HG02759 (cell line): Measurements from ENCODE around the gene RHBDL3.
"Not testable (repeated sequence)": the region's sequence is repeated elsewhere in the genome, so short reads cannot be mapped to it uniquely, and the experiment has no call there.

ENCODE experiments used
- ATAC-seq: cut with Tn5 transposase; IDR thresholded peaks from one replicate; pipeline ENCODE4 v1.9.1; 2021; ENCODE audit warnings: mild to moderate bottlenecking, moderate library complexity; ENCODE audit not compliant: unreplicated experiment

RHBDL3 gene

DNA sequence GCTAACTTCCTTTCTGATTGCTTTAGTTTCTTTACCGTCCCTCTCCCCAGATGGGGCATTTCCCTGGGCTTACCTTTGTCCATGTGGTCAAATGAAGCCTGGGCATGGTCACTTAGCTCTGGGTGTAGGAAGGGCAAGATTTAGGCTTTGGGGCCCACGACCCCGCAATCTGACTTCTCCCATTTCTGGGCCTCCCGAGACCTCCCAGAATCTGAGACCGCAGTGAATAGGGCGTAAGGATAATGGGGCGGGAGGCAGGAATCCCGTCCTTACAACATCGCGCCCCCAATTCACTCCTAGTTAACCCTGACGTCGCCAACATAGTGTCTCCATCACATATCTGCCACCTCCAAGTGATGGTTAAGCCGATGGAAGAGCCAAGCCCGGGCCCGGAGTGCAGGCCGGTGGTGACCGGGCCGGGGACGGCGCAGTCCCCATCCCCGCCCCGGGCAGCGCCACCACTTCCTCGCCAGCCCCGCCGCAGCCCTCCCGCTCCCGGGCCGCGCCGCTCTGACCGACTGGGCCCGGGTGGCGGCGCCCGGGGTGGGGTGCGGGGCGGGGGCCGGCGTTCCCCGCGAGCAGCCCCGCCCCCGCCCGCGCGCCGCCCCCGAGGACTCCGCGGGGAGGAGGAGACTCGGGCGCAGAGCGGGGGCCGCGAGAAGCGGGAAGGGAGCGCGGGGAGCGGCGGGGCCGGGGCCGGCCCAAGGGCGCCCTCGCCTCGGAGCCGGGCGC lies at the start of gene RHBDL3:
TSS of gene RHBDL3 (plus strand) at position 641 of the 732 bp plus-strand sequence. CDS start 358 bp downstream, outside the sequence.
- ATAC-seq, result no peak

GRCh38 chr17:32222621-32223020 lies 43.0 kb upstream of the RHBDL3 start:
- no peak for ATAC-seq

DNA sequence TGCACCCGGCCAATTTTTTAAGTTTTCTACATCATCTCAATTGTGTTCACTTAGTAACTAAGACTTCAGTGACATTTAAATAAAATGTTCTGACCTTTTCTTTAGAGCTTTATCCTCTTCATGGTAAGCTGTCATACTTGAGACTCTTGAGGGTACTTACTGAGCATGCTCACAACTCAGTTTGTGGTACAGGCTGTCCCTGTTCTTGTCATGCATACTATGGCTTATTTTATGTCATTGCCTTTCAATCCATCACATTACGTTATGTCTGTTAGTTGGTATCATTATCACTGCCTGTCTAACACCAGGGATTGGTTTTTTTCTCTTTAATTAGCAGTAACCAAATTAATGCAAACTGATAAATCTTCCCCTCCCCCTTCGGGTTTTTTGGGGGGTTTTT lies 41.9 kb upstream of the RHBDL3 start:
- no peak for ATAC-seq

GRCh38 chr17:32226886-32227285 lies 38.7 kb upstream of the RHBDL3 start:
- ATAC-seq, result no peak

- ATAC-seq, result no peak
Measured at GRCh38 chr17:32227910-32228309, 37.7 kb upstream of the RHBDL3 start.

DNA sequence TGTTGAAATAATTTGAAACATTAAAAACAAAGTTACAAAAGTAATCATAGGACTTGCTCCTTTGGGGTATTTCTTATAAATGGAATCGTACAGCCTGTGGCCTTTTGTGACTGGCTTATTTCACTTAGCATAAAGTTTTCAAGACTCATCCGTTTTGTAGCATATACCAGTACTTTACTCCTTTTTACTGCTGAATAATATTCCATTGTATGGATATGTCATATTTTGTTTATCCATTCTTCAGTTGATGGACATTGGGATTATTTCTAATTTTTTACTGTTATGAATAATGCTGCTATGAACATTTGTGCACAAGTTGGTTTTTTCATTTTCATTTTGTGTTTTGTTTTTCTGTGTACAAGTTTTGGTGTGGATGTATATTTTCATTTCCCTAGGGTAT lies 30.0 kb upstream of the RHBDL3 start:
- ATAC-seq, result no peak

DNA sequence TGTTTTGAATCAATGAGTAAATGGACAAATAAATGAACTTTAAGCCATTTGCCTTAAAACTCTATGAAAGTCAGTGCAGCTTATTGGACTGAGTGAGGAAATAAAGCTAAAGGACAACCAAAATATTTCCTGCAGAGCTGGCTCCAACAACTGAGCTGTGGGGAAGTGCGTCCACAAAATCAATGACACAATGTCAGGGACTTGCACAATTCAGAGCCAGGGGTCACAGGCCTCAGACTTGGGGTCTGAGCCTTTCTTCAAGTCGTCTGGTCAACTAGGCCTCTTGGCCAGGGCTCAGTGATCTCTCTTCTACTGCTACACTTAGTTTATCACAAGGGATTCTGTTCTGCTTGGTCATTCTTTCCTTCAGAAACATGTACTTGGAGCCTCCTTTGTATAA lies 26.2 kb upstream of the RHBDL3 start:
- ATAC-seq, result no peak

GRCh38 chr17:32240750-32241149 lies 24.9 kb upstream of the RHBDL3 start:
- ATAC-seq, result no peak

DNA sequence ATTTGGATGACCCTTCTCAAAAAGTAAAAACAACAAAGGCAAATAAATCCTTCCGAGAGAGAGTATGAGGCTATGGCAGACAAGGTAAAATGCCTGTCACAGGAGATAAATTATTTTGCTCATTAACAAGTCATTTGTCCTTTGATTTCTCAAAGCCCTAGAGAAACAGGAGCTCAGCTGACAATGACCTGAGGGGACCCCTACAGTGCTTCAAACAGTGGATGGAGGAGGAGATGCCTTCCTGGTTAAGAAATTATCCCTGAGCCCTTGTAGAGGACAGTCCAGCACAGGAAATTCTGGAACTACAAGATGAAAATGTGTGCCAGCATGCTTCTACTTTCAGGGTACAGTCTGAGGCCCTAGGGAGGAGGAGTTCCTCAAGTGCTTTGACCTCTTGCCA lies 24.0 kb upstream of the RHBDL3 start:
- no peak for ATAC-seq

GRCh38 chr17:32249475-32249874 lies 16.2 kb upstream of the RHBDL3 start:
- ATAC-seq, result no peak

DNA sequence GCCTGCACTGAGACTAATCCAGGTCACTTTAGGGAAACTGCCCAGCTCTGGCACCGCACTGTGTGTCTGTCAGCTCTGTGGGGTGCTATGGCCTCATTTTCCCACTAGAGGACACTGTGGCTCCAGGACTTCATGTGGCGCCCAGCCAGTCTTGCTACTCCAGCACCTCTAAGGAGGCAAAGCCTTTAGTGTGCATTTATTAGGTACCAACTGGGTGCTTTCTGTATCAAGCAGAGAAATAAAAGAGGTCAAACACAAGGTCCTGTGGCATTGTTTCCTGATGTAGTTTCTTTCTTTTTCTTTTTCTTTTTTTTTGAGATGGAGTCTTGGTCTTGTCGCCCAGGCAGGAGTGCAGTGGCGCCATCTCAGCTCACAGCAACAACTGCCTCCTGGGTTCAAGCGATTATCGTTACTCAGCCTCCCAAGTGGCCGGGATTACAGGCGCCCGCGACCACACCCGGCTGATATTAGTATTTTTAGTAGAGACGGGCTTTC lies 12.5 kb upstream of the RHBDL3 start:
- no peak for ATAC-seq

DNA sequence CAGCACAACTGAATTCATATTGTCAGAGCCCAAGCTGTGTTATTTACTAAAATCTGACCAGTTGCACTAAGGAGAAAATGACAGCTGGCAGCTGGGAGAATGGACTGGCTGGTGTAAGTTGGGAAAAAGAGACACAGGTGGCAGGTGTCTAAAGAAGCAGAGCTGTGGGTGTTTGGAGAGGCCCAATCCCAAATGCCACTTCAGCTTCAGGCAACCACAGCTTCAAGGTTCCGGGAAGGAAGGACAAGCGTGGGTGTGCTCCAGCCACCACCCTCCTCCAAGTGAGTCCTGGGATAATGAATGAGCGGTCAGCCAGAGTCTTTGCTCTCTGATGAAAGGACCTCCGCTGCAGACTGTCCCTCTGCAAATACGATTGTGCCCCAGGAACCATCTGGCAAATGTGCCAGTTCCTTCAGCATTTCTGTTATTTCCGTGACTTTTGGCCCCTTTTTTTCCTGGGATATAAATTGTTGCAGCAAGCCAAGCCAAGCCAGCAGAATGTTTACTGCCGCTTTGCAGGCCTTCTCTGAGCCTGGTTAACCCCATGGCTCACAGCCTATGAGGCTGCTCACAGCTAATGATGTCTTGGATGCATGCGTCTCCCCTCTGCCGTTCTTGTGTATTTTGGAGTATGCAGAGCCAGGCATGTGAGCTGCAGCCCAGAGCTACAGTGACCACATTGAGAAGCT lies 9.5 kb upstream of the RHBDL3 start:
- no peak for ATAC-seq

DNA sequence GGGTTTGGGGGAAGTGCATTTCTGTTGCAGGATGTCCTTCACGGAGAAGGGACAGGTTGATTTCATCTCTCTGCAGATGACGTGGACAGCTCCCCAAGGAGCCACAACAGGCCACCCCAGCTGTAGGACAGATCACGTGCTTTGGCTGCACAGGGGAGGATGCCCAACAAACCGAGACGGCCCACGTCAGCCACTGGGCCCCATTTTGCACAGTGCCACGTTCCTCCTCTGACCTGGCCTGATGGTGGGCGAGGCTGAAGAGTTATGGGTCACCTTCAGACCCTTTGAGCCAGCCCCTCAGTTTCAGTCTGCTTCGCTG lies 9.0 kb upstream of the RHBDL3 start:
- ATAC-seq, result no peak

- no peak for ATAC-seq
Measured at GRCh38 chr17:32258383-32259140, 7.1 kb upstream of the RHBDL3 start.

DNA sequence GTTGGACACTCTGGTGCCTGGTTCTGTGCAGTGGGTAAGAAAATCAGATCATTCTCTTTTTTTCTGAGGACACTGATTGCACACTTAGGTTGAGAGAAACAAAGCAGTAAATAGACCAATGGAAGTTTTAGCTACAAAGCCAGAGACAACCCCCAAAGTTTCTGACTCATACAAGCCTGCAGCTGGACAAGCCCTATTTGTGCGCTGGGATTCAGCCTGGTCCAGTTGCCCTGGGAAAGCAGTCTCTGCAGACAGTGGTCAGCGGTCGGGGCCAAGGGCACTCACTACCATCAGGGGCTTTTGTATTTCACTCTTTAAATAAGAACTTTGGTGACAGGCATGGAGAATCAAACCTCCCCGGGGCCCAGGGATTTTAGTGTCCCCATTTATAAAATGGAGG lies 6.0 kb upstream of the RHBDL3 start:
- ATAC-seq, result no peak

GRCh38 chr17:32261417-32261736 lies 4.3 kb upstream of the RHBDL3 start:
- ATAC-seq, result no peak

GRCh38 chr17:32261936-32262510 lies 3.6 kb upstream of the RHBDL3 start:
- no peak for ATAC-seq

DNA sequence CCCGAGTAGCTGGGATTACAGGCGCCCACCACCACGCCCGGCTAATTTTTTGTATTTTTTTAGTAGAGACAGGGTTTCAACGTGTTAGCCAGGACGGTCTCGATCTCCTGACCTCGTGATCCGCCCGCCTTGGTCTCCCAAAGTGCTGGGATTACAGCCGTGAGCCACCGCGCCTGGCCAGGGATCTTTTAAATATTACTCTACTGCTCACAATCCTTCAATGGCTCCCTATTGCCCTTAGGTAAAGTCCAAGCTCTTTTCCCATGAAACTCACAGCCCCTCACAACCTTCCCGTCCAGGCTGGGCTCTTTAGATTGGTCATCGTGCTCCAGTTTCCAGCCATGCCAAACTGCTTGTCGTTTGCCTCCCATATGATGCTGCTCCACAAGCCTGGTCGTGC lies 2.1 kb upstream of the RHBDL3 start:
- not testable (repeated sequence) for ATAC-seq

- no peak for ATAC-seq
Measured at GRCh38 chr17:32264140-32264799, 1.4 kb upstream of the RHBDL3 start.

DNA sequence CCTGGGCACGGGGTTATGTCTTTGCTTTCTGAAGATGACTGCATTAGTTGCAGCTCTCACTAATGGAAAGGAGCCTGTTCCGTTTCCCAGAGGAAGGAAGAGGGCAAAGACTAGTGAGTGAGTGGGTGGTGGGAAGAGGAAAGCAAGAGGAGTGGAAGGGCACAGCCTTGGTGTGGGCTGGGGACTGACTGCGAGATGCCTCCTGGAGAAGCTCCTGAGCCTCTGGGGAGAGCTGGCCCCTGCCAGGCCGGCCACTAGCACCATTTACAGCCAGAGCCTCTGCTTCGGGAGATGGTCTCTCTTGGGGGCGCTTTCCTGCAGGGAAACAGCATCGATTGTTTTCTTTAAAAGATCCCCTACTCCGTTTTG lies 825 bp upstream of the RHBDL3 start:
- no peak for ATAC-seq

- ATAC-seq, result no peak
Measured at GRCh38 chr17:32266051-32266388, 388 bp downstream of the RHBDL3 start.
